ENCODE measurements around the gene ATP5IF1. TPM values are rescaled to one million over a fixed set of nuclear protein-coding genes. Genes with fewer than 3 reads are reported as not detected.

Gene ATP5IF1
- total RNA-seq, 2 experiments from 2014 or later: 175 to 182 TPM

GRCh38 chr1:28244549-28245251, 8.8 kb downstream of the ATP5IF1 start:
- Mint-ChIP-seq H3K9me3 (ENCODE audit: low read depth) (no peaks in the 10 kb centered on the region), H3K4me3 (peak overlapping the region; percentile 44), H3K27ac (peak overlapping the region; percentile 76), H3K27me3 (no peaks in the 10 kb centered on the region), H3K4me1 (peaks cover 60% of the 10 kb centered on the region), H3K36me3 (peaks cover 6% of the 10 kb centered on the region)
- CTCF ChIA-PET: interaction anchor here (0.7 to 2.5 kb wide), 4 partner anchors 8 to 387 kb away, joined by 3 to 8 read pairs (median 4); partner anchors contain the start of gene ATP5IF1
- no peak for ATAC-seq
- no peak for DNase-seq

- Mint-ChIP-seq H3K4me3 (peak overlapping the region; percentile 89), H3K4me1 (peaks cover 58% of the 10 kb centered on the region), H3K27ac (peak overlapping the region; percentile 100), H3K27me3 (no peaks in the 10 kb centered on the region), H3K9me3 (ENCODE audit: low read depth) (no peaks in the 10 kb centered on the region), H3K36me3 (peaks cover 2% of the 10 kb centered on the region)
- ATAC-seq: peak; percentile 12
- CTCF ChIA-PET: interaction anchor here (0.5 to 4.7 kb wide), 9 partner anchors 9 to 306 kb away, joined by 3 to 74 read pairs (median 4); partner anchors contain the start of genes EYA3 and SESN2
- peak; percentile 73 for DNase-seq
These were observed 10.5 kb downstream of the ATP5IF1 start for GRCh38 chr1:28246427-28246832.

- DNase-seq (no peak), ATAC-seq (no peak)
These were observed 11.8 kb downstream of the ATP5IF1 start for GRCh38 chr1:28247612-28248272.

GRCh38 chr1:28248273-28249012, 12.5 kb downstream of the ATP5IF1 start:
- CTCF ChIA-PET: interaction anchor here (0.5 to 4.7 kb wide), 48 partner anchors 10 to 628 kb away, joined by 3 to 74 read pairs (median 4); partner anchors contain the start of genes ATP5IF1, DNAJC8, EYA3 and GMEB1
- Mint-ChIP-seq H3K27me3 (no peaks in the 10 kb centered on the region), H3K9me3 (ENCODE audit: low read depth) (no peaks in the 10 kb centered on the region), H3K4me3 (peak overlapping the region; percentile 89), H3K36me3 (peaks cover 2% of the 10 kb centered on the region), H3K4me1 (peaks cover 52% of the 10 kb centered on the region), H3K27ac (peak overlapping the region; percentile 100)
- peak; percentile 18 for ATAC-seq
- peak; percentile 91 for DNase-seq

More at GRCh38 chr1:28247612-28248272, 11.8 kb downstream of the ATP5IF1 start:
- H3K36me3 Mint-ChIP-seq: peaks cover 2% of the 10 kb centered on the region
- H3K4me3 Mint-ChIP-seq: peak overlapping the region; percentile 89
- peak overlapping the region; percentile 100 for H3K27ac Mint-ChIP-seq
- no peaks in the 10 kb centered on the region for H3K27me3 Mint-ChIP-seq
- H3K4me1 Mint-ChIP-seq: peaks cover 57% of the 10 kb centered on the region
- H3K9me3 Mint-ChIP-seq (ENCODE audit: low read depth): no peaks in the 10 kb centered on the region
- CTCF ChIA-PET: interaction anchor here (0.5 to 4.7 kb wide), 32 partner anchors 11 to 629 kb away, joined by 3 to 74 read pairs (median 5); partner anchors contain the start of genes ATP5IF1, EYA3, GMEB1 and MED18

GRCh38 chr1:28249013-28249865, 13.3 kb downstream of the ATP5IF1 start:
- no peaks in the 10 kb centered on the region for H3K27me3 Mint-ChIP-seq
- no peak for ATAC-seq
- CTCF ChIA-PET: interaction anchor here (0.6 to 4.7 kb wide), 47 partner anchors 9 to 824 kb away, joined by 3 to 74 read pairs (median 4); partner anchors contain the start of genes ATP5IF1, DNAJC8, GMEB1 and MED18

GRCh38 chr1:28249866-28250295, 14.0 kb downstream of the ATP5IF1 start:
- DNase-seq: no peak
- Mint-ChIP-seq H3K27ac (peak overlapping the region; percentile 100), H3K9me3 (ENCODE audit: low read depth) (no peaks in the 10 kb centered on the region), H3K36me3 (peaks cover 2% of the 10 kb centered on the region), H3K4me1 (peaks cover 40% of the 10 kb centered on the region), H3K4me3 (no peak overlapping the region), H3K27me3 (no peaks in the 10 kb centered on the region)
- no peak for ATAC-seq
- CTCF ChIA-PET: interaction anchor here (0.6 to 4.7 kb wide), 11 partner anchors 9 to 823 kb away, joined by 3 to 74 read pairs (median 10); partner anchors contain the start of genes ATP5IF1, MED18, PHACTR4 and SESN2

More at GRCh38 chr1:28249013-28249865, 13.3 kb downstream of the ATP5IF1 start:
- peak; percentile 51 for DNase-seq
- Mint-ChIP-seq H3K36me3 (peaks cover 2% of the 10 kb centered on the region), H3K9me3 (ENCODE audit: low read depth) (no peaks in the 10 kb centered on the region), H3K4me3 (peak overlapping the region; percentile 89), H3K4me1 (peaks cover 46% of the 10 kb centered on the region), H3K27ac (peak overlapping the region; percentile 100)

GRCh38 chr1:28256197-28256827, 20.4 kb downstream of the ATP5IF1 start:
- CTCF ChIA-PET: interaction anchor here (1.0 to 6.2 kb wide), 4 partner anchors 8 to 267 kb away, joined by 3 to 74 read pairs (median 4); partner anchors contain the start of gene MED18
- H3K27ac Mint-ChIP-seq: peak overlapping the region; percentile 87
- H3K4me1 Mint-ChIP-seq: peaks cover 44% of the 10 kb centered on the region
- H3K27me3 Mint-ChIP-seq: no peaks in the 10 kb centered on the region
- no peaks in the 10 kb centered on the region for H3K9me3 Mint-ChIP-seq (ENCODE audit: low read depth)
- DNase-seq: peak; percentile 57
- H3K4me3 Mint-ChIP-seq: peak overlapping the region; percentile 29
- ATAC-seq: peak; percentile 29
- no peaks in the 10 kb centered on the region for H3K36me3 Mint-ChIP-seq

- H3K27ac Mint-ChIP-seq: no peak overlapping the region
- DNase-seq (no peak), ATAC-seq (no peak)
- no peaks in the 10 kb centered on the region for H3K9me3 Mint-ChIP-seq (ENCODE audit: low read depth)
- no peak overlapping the region for H3K4me3 Mint-ChIP-seq
- H3K36me3 Mint-ChIP-seq: peaks cover under 1% of the 10 kb centered on the region
- H3K27me3 Mint-ChIP-seq: no peaks in the 10 kb centered on the region
- CTCF ChIA-PET: interaction anchor here (6.2 kb wide), 1 partner anchor 10 kb away, joined by 74 read pairs; no protein-coding TSS in a partner anchor
- H3K4me1 Mint-ChIP-seq: peaks cover 49% of the 10 kb centered on the region
These were observed 21.8 kb downstream of the ATP5IF1 start for GRCh38 chr1:28257736-28258135.

GRCh38 chr1:28258628-28259251, 22.8 kb downstream of the ATP5IF1 start:
- Mint-ChIP-seq H3K36me3 (peaks cover 3% of the 10 kb centered on the region), H3K4me3 (peak overlapping the region; percentile 73), H3K27ac (peak overlapping the region; percentile 92), H3K4me1 (peaks cover 53% of the 10 kb centered on the region), H3K27me3 (no peaks in the 10 kb centered on the region), H3K9me3 (ENCODE audit: low read depth) (no peaks in the 10 kb centered on the region)
- DNase-seq: no peak
- no peak for ATAC-seq
- CTCF ChIA-PET: interaction anchor here (1.4 to 6.2 kb wide), 3 partner anchors 11 to 101 kb away, joined by 3 to 74 read pairs (median 5); no protein-coding TSS in a partner anchor

GRCh38 chr1:28259252-28259933, 23.5 kb downstream of the ATP5IF1 start, which contains the start of gene SESN2:
SESN2 (plus strand) TSS chr1:28259518; CDS start chr1:28259848, 330 bp downstream.
- peak; percentile 93 for ATAC-seq
- peak within 1 kb of the TSS; percentile 73 for H3K4me3 Mint-ChIP-seq
- H3K27ac Mint-ChIP-seq: peak within 1 kb of the TSS; percentile 92
- H3K27me3 Mint-ChIP-seq: no peaks in the 10 kb centered on the region
- DNase-seq: peak; percentile 100
- no peaks in the 10 kb centered on the region for H3K9me3 Mint-ChIP-seq (ENCODE audit: low read depth)
- H3K4me1 Mint-ChIP-seq: peaks cover 53% of the 10 kb centered on the region
- CTCF ChIA-PET: interaction anchor here (1.1 to 6.2 kb wide), 4 partner anchors 12 to 101 kb away, joined by 3 to 74 read pairs (median 4); partner anchors contain the start of gene ATP5IF1
- H3K36me3 Mint-ChIP-seq: peaks cover 3% of the 10 kb centered on the region
